ENCODE results near the gene GMDS. TPM values are rescaled to one million over a fixed set of nuclear protein-coding genes. Genes with fewer than 3 reads are reported as not detected.

The GMDS gene
- total RNA-seq, 1 experiment from 2014 or later = 27.6 TPM

GRCh38 chr6:2118136-2118535 lies 127.3 kb downstream of the GMDS start:
- no peaks in the 10 kb centered on the region for H3K79me2 ChIP-seq (ENCODE audit: insufficient read depth, low read length)
- H3K23ac ChIP-seq (ENCODE audit: insufficient read length, low read depth, low read length) = no peak overlapping the region
- H3K4me2 ChIP-seq (ENCODE audit: insufficient read depth, insufficient read length, low read length) = no peak overlapping the region
- no peaks in the 10 kb centered on the region for H3K27me3 ChIP-seq (ENCODE audit: insufficient read depth, low read length)
- H3K79me1 ChIP-seq (ENCODE audit: insufficient read depth, low read depth, low read length, poor library complexity, severe bottlenecking) = no peaks in the 10 kb centered on the region
- H2AK5ac ChIP-seq (ENCODE audit: insufficient read length, low read length) = no peak overlapping the region
- H2BK12ac ChIP-seq (ENCODE audit: insufficient read length, low read depth, low read length) = no peak overlapping the region
- H3T11ph ChIP-seq (ENCODE audit: low read length) = no peak overlapping the region
- H4K5ac ChIP-seq (ENCODE audit: insufficient read length, low read depth, low read length) = no peak overlapping the region
- no peak overlapping the region for H2BK15ac ChIP-seq (ENCODE audit: low read depth, low read length)
- no peak overlapping the region for H3K9ac ChIP-seq (ENCODE audit: extremely low read depth, insufficient read length, low read length)
- WGBS (ENCODE audit: extremely low coverage, insufficient read length, low lambda C conversion rate) = no CpG with 5 or more reads among the region's 1 CpG
- Mint-ChIP-seq H3K9me3 (no peaks in the 10 kb centered on the region), H3K36me3 (ENCODE audit: insufficient read depth in 1 of 3, low read depth in 3 of 3) (peaks cover 0 to under 1% (median 0%) of the 10 kb centered on the region in 3 experiments; a peak in 1 of 7 replicates), H3K4me1 (peaks cover 0 to 7% of the 10 kb centered on the region in 2 experiments; a peak in 2 of 4 replicates), H3K27ac (no peak overlapping the region), H3K4me3 (no peak overlapping the region), H3K27me3 (ENCODE audit: low read depth) (no peaks in the 10 kb centered on the region; the same call in 1 of the 2 replicates)
- H2BK120ac ChIP-seq (ENCODE audit: low read depth, low read length, poor library complexity, severe bottlenecking) = no peak overlapping the region
- no peak overlapping the region for H3K18ac ChIP-seq (ENCODE audit: insufficient read length, low read depth, low read length)
- no peaks in the 10 kb centered on the region for H4K20me1 ChIP-seq (ENCODE audit: control insufficient read depth, insufficient read depth, insufficient read length)
- H4K8ac ChIP-seq (replicated peaks; ENCODE audit: insufficient read length, low read depth, low read length) = no peak overlapping the region
- no peak overlapping the region for H2BK5ac ChIP-seq (ENCODE audit: insufficient read length, low read length)
- H4K91ac ChIP-seq (ENCODE audit: insufficient read length, low read depth, low read length) = no peak overlapping the region
- no peak overlapping the region for H2BK20ac ChIP-seq (ENCODE audit: low read depth, low read length, poor library complexity, severe bottlenecking)
- DNase-seq = no peak
- H3K14ac ChIP-seq (ENCODE audit: insufficient read depth, low read length) = no peak overlapping the region
- H3K23me2 ChIP-seq (ENCODE audit: insufficient read length, low read depth, low read length, poor library complexity, severe bottlenecking) = no peaks in the 10 kb centered on the region
- H3K9me3 ChIP-seq (ENCODE audit: control insufficient read depth, low read depth, low read length) = no peaks in the 10 kb centered on the region
- no peak overlapping the region for H3K4ac ChIP-seq (ENCODE audit: low read depth, low read length)
- no peaks in the 10 kb centered on the region for H3K4me1 ChIP-seq (ENCODE audit: insufficient read depth, low read length)
- no peak for TF ChIP-seq CTCF (conservative IDR thresholded peaks at IDR 0.05)
- no peak overlapping the region for H3K27ac ChIP-seq (ENCODE audit: insufficient read length, low read depth, low read length)
- H3K56ac ChIP-seq (ENCODE audit: insufficient read length, low read depth, low read length) = no peak overlapping the region
- no peak overlapping the region for H2AFZ ChIP-seq (ENCODE audit: low read length)
